SK-N-MC (cell line): ENCODE measurements around the gene TMEM247.

ENCODE experiments used
- DNase-seq: peaks from one replicate; pipeline ENCODE4 v3.0.0-alpha.2; 2011; ENCODE audit warnings: low read depth, low spot score
- H3K27ac ChIP-seq: fragments of 200-600 bp; sonication (generic); 2 replicates; pipeline ENCODE4 v1.5.1; 2016; ENCODE audit warnings: mixed run types
- H3K36me3 ChIP-seq: fragments of 200-600 bp; sonication (generic); 2 replicates; pipeline ENCODE4 v1.6.1; 2017; ENCODE audit warnings: antibody characterized with exemption, low read length, mixed read lengths; ENCODE audit not compliant: insufficient read depth
- H3K4me3 ChIP-seq: fragments of 200-600 bp; sonication (generic); 2 replicates; pipeline ENCODE4 v1.5.1; 2016
- H3K9ac ChIP-seq: fragments of 200-600 bp; sonication (generic); 2 replicates; pipeline ENCODE4 v1.8.0; 2017; ENCODE audit warnings: mixed run types, mixed read lengths; ENCODE audit not compliant: insufficient read length
- H3K9me3 ChIP-seq: fragments of 200-600 bp; sonication (generic); 2 replicates; pipeline ENCODE4 v1.6.1; 2017; ENCODE audit warnings: low read depth, mild to moderate bottlenecking, antibody characterized with exemption, low read length, moderate library complexity, mixed read lengths
- EZH2 ChIP-seq: fragments of 200-600 bp; sonication (generic); IDR thresholded peaks from one replicate; pipeline ENCODE4 v1.6.1; 2017; ENCODE audit warnings: antibody characterized with exemption
- FOXP2 ChIP-seq: optimal IDR thresholded peaks from 2 replicates; pipeline ENCODE3; 2011; ENCODE audit warnings: mild to moderate bottlenecking, moderate library complexity; ENCODE audit not compliant: insufficient read depth; ENCODE audit errors: extremely low read length, control extremely low read depth
- POLR2AphosphoS5 ChIP-seq: IDR thresholded peaks from 2 replicates; pipeline ENCODE4 v1.6.1; 2012; ENCODE audit warnings: mild to moderate bottlenecking, low read depth, low read length, borderline replicate concordance

Gene TMEM247

DNA sequence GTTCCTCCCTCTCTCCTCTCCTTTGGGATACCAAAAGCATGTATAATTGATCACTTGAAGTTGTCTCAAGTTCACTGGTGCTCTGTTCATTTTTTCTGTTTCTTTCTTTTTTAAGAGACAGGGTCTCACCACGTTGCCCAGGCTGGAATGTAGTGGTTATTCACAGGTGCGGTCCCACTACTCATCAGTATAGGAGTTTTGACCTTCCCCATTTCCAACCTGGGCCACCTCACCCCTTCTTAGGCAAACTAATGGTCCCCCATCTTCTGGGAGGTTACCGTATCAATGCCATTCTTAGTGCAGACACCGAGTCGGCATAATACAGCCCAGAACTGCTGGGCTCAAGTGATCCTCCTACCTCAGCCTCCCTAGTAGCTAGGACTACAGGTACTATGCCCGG lies 31.3 kb upstream of the TMEM247 start:
- Histone ChIP-seq H3K27ac (no peak overlapping the region), H3K9me3 (no peaks in the 10 kb centered on the region), H3K9ac (no peak overlapping the region), H3K4me3 (no peak overlapping the region), H3K36me3 (no peaks in the 10 kb centered on the region)
- TF ChIP-seq EZH2 = no peak
- TF ChIP-seq FOXP2 = no peak
- TF ChIP-seq POLR2AphosphoS5 = no peak
- DNase-seq = no peak

DNA sequence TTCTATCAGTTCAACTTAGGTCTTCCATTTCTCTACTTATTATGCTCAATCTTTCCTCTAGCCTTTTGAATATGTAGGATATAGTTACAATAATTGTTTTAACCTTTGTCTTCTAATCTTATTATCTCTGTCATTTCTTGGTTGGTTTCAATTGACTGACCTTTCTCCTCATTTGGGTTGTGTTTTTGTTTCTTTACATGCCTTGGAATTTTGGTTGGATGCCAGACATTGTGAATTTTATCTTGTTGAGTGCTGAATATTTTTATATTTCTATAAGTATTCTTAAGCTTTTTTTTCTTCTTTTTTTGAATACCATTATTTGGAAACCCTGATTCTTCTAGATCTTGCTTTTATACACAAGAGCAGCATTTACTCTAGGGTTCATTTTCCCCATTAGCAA lies 30.7 kb upstream of the TMEM247 start:
- Histone ChIP-seq H3K36me3 (no peaks in the 10 kb centered on the region), H3K9ac (no peak overlapping the region), H3K9me3 (no peaks in the 10 kb centered on the region), H3K27ac (no peak overlapping the region), H3K4me3 (no peak overlapping the region)
- TF ChIP-seq EZH2 (no peak), POLR2AphosphoS5 (no peak), FOXP2 (no peak)
- no peak for DNase-seq

DNA sequence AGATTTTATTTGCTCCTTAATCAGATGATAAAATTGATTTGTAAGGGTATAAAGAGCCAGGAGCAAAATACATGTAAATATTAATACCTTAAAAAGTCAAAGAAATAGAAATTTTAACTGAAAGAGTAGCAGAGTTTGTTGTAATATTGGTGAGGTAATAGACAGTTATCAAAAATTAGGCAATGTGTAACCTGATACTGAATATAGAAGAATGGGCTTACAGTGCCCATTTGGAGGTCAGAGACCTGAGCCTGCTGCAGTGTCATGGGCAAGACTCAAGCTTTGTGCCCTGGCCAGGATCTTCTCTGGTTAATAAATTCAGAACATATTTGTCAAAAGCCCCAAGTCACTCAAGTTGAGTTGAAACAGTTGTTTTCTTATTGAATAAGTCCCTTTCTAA lies 29.7 kb upstream of the TMEM247 start:
- Histone ChIP-seq H3K9ac (no peak overlapping the region), H3K9me3 (no peaks in the 10 kb centered on the region), H3K27ac (no peak overlapping the region), H3K36me3 (no peaks in the 10 kb centered on the region), H3K4me3 (no peak overlapping the region)
- DNase-seq = no peak
- TF ChIP-seq EZH2 = no peak
- no peak for TF ChIP-seq POLR2AphosphoS5
- TF ChIP-seq FOXP2 = no peak

DNA sequence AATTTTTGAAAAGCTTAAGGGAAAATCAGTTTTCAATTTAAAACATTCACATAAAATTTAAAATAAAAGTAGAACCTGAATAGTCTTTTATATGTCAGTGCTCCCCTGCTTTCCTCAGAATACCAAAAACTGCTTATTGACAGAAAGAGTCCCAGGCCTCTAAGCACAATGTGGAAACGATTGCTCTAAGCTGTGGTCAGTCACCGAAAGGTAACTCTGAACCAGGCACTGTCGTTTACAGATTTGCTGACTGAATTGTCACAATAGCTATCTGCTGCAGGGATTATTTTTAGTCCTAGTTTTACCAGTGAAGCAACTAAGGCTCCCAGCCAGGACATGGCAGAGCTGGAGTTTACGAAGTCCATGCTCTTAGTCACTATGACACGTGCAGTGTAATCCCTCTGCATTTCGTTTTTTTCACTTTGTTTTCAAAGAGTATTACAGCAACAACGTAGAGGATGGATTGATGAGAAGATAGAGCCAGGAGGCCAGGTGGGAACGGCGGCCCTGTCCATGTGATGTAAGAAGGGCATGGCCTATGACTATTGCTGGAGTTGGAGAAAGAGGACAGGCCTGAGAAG lies 28.1 kb upstream of the TMEM247 start:
- H3K4me3 ChIP-seq = no peak overlapping the region
- no peak overlapping the region for H3K9ac ChIP-seq
- H3K9me3 ChIP-seq = no peaks in the 10 kb centered on the region
- DNase-seq = no peak
- H3K36me3 ChIP-seq = no peaks in the 10 kb centered on the region
- H3K27ac ChIP-seq = no peak overlapping the region
- TF ChIP-seq FOXP2 (no peak), POLR2AphosphoS5 (no peak), EZH2 (no peak)

DNA sequence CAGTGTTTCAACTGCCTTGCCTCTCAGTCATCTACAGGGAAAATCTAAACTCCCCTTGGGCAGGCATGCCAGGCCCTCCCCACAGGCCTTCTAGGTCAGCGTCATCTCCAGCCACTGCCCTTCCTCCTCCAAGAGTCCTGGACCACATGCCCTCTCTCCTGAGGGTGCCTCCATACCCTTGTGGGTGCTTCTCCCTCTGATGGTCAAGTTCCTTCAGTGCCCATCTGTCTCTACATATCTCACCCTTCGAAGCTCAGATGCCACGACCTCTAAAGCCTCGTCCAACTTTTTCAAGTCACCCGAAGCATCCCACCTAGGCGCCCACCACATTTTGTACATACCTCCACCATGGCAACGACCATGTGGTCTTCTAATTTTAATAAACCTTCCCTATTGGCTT lies 22.6 kb upstream of the TMEM247 start:
- Histone ChIP-seq H3K36me3 (no peaks in the 10 kb centered on the region), H3K9me3 (no peaks in the 10 kb centered on the region), H3K4me3 (no peak overlapping the region), H3K27ac (no peak overlapping the region), H3K9ac (no peak overlapping the region)
- no peak for DNase-seq
- TF ChIP-seq FOXP2 = no peak
- no peak for TF ChIP-seq POLR2AphosphoS5
- TF ChIP-seq EZH2 = no peak

DNA sequence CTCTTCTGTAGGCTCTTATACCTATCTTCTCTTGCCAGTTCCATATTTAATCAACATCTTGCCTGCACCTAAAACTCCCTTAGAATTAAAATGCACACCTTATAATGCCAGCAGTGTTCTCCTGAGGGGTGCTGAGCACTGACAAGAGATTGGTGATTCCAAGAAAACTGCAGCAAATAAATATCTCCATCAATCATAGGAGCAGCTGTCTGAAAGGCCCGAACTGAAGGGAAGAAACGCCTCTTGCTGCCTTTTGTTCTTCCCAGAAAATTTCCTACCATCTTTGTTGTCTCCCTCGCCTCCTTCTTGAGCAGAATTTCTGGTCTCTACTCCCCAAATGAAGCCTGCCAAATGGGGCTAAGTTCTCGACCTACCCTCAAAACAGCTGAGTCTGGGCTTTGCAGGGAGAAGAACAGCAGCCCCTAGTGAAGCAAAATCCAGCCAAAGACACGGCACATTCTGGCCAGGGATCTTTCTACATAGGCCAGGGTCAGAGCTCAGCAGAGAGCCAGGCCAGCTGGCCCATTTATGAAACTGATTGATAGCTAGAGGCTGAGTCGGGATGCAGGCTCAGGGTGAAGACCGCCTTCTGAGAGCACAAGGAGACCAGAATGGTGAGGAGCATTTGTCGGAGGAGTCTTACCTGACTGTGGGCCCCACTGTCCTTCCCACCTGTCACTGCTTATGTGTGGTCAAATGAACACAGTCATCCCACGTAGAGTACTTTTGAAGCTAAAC lies 20.4 kb upstream of the TMEM247 start:
- Histone ChIP-seq H3K4me3 (no peak overlapping the region), H3K36me3 (no peaks in the 10 kb centered on the region), H3K27ac (no peak overlapping the region), H3K9me3 (no peaks in the 10 kb centered on the region), H3K9ac (no peak overlapping the region)
- no peak for TF ChIP-seq POLR2AphosphoS5
- TF ChIP-seq FOXP2 = no peak
- no peak for TF ChIP-seq EZH2
- no peak for DNase-seq

DNA sequence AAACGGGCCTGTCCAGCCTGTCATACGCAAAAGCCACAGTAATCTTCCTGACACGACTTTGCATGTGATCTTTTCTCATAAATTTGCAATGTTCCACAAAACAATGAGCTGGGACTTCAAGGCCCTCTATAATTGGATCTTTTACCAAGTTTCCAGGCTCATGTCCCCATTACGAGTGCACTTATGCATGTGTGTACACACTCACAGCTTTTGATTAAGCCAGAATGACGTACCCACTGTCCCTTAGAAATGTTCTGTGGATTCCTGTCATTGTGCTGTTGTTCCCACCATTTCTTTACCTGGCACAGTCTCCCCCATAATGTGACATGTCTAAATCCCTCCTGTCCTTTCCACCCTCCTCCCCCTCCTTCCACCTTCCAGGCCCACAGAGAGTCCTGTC lies 19.7 kb upstream of the TMEM247 start:
- Histone ChIP-seq H3K9me3 (no peaks in the 10 kb centered on the region), H3K4me3 (no peak overlapping the region), H3K9ac (no peak overlapping the region), H3K36me3 (no peaks in the 10 kb centered on the region), H3K27ac (no peak overlapping the region)
- no peak for DNase-seq
- no peak for TF ChIP-seq EZH2

DNA sequence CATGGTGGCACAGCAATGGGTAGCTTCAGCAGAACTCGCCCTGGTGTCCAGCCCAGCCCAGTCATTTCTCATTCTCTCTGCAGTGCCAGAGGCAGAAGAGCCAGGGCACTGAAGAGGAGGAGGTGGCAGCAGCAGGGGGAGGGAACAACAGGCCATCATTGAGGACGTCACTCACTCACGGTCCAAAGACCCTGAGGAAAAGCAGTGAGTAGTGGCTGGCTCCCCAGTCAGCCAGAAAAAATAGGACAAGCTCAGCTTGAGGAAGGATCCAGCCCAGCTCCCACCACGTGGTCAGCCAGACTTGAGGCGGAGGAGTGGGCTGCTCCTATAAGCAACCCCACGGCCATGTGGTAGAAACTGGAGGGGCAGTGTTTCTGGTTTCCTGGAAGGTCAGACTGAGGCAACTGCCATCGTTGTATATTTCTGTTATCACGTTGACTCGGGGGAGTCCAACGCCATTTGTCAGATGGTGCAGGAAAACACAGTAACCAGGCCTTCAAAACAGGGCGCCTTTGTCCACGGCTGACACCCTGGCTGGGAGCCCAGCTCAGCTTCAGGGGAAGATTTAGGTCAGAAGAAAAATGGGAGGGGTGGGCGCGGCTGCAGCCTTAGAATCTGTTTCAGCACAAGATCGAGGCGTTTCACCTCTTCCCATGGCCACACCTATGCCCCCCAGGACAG lies 19.0 kb upstream of the TMEM247 start:
- no peaks in the 10 kb centered on the region for H3K36me3 ChIP-seq
- no peak overlapping the region for H3K9ac ChIP-seq
- no peak for TF ChIP-seq EZH2
- TF ChIP-seq POLR2AphosphoS5 = no peak
- TF ChIP-seq FOXP2 = no peak
- H3K4me3 ChIP-seq = no peak overlapping the region
- H3K27ac ChIP-seq = no peak overlapping the region
- H3K9me3 ChIP-seq = no peaks in the 10 kb centered on the region
- no peak for DNase-seq
